ENCODE measurements around the gene DEDD.

DNA sequence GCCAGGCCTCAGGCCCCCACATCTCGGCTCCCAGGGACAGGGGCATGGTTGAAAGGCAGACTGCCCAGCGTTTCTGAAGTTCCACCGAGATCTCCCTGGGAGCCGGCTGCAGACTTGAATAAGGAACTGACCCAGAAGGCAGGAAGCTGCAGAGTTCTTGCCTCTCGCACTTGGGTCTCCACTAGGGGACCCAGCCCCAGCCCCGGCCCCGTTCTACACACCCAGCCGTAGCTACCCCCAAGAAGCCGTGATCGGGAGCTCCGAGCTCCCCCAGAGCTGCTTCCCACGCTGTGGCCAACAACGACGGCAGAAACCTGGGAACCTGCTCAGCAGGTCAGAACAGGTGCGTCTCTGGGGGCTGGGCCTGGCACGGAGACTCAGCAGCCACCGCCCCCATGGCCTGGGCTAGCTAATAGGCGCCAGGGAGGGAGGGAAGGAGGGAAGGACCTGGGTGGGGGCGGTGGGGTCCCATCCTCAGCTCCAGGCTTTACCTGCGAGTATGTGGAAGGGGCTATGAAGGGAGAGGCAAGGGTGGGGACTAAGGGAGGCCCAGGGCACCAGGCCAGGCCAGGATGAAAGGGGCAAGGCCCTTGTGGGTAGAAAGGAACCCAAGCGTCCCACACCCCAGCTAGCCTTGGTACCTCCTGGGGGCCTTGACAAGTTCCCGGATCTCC lies 43.1 kb downstream of the DEDD start, which contains the start of gene NECTIN4:
- no peak for TF ChIP-seq POLR2AphosphoS5 (IDR thresholded peaks at IDR 0.05; ENCODE audit: low read depth, low read length)
- no peak for TF ChIP-seq TAF1 (IDR thresholded peaks at IDR 0.05; ENCODE audit: borderline replicate concordance, insufficient read depth, low read length)
- TF ChIP-seq, protein P1, sequence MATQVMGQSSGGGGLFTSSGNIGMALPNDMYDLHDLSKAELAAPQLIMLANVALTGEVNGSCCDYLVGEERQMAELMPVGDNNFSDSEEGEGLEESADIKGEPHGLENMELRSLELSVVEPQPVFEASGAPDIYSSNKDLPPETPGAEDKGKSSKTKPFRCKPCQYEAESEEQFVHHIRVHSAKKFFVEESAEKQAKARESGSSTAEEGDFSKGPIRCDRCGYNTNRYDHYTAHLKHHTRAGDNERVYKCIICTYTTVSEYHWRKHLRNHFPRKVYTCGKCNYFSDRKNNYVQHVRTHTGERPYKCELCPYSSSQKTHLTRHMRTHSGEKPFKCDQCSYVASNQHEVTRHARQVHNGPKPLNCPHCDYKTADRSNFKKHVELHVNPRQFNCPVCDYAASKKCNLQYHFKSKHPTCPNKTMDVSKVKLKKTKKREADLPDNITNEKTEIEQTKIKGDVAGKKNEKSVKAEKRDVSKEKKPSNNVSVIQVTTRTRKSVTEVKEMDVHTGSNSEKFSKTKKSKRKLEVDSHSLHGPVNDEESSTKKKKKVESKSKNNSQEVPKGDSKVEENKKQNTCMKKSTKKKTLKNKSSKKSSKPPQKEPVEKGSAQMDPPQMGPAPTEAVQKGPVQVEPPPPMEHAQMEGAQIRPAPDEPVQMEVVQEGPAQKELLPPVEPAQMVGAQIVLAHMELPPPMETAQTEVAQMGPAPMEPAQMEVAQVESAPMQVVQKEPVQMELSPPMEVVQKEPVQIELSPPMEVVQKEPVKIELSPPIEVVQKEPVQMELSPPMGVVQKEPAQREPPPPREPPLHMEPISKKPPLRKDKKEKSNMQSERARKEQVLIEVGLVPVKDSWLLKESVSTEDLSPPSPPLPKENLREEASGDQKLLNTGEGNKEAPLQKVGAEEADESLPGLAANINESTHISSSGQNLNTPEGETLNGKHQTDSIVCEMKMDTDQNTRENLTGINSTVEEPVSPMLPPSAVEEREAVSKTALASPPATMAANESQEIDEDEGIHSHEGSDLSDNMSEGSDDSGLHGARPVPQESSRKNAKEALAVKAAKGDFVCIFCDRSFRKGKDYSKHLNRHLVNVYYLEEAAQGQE (IDR thresholded peaks at IDR 0.05; ENCODE audit: insufficient read depth in 1 of 2, low read depth in 2 of 2, low read length in 2 of 2) = no peak
- TF ChIP-seq SIN3A (IDR thresholded peaks at IDR 0.05; ENCODE audit: borderline replicate concordance, insufficient read depth, low read length) = no peak
- TF ChIP-seq FOXP2 (optimal IDR thresholded peaks at IDR 0.05; ENCODE audit: borderline replicate concordance, extremely low read depth, extremely low read length, insufficient read depth) = no peak

Measured in PFSK-1 (cell line).